Astrocyte (in vitro differentiated cells and primary cell): ENCODE measurements around the gene EVI2B.

Experiments
- EZH2 ChIP-seq: IDR thresholded peaks from 2 replicates; pipeline ENCODE4 v1.6.1; 2012; ENCODE audit warnings: mild to moderate bottlenecking, low read length, inconsistent platforms; ENCODE audit not compliant: insufficient read depth
- TF ChIP-seq, protein P1 (sequence below): IDR thresholded peaks from 2 replicates; pipeline ENCODE4 v1.5.1; 2011; ENCODE audit warnings: low read depth, mild to moderate bottlenecking, inconsistent platforms, low read length, moderate library complexity; ENCODE audit not compliant: insufficient read depth

DNA sequence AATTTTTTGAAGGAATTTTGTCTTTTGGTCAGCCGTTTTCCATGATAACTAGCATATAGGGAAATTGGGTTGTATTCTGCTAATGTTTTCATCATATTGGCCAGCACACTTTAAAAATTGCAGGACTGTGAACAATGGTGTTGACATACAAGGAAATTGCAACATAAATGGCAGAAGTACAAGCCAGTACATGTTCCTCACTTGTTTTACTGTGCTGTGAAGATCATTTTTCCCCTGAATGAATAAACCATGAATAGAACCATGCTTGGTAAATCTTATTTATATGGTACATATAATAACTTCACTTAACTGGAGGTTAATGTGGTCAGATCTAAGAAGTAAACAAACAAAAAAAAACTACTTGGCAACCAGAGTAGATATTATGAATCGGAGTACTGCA is 39.6 kb downstream of the EVI2B start:
- TF ChIP-seq, protein P1, sequence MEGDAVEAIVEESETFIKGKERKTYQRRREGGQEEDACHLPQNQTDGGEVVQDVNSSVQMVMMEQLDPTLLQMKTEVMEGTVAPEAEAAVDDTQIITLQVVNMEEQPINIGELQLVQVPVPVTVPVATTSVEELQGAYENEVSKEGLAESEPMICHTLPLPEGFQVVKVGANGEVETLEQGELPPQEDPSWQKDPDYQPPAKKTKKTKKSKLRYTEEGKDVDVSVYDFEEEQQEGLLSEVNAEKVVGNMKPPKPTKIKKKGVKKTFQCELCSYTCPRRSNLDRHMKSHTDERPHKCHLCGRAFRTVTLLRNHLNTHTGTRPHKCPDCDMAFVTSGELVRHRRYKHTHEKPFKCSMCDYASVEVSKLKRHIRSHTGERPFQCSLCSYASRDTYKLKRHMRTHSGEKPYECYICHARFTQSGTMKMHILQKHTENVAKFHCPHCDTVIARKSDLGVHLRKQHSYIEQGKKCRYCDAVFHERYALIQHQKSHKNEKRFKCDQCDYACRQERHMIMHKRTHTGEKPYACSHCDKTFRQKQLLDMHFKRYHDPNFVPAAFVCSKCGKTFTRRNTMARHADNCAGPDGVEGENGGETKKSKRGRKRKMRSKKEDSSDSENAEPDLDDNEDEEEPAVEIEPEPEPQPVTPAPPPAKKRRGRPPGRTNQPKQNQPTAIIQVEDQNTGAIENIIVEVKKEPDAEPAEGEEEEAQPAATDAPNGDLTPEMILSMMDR = no peak
- TF ChIP-seq EZH2 = no peak
